ENCODE measurements around the gene MMD. TPM values are rescaled to one million over a fixed set of nuclear protein-coding genes. Genes with fewer than 3 reads are reported as not detected.
A peak's percentile ranks its signal among the peaks of the same experiment; 100 is the strongest.

Gene MMD
- total RNA-seq, 1 experiment from 2014 or later = 73.6 TPM

- no peak for DNase-seq
- Histone ChIP-seq H3K4me2 (ENCODE audit: low read depth, low read length, poor library complexity, severe bottlenecking) (no peak overlapping the region), H3K9me2 (replicated peaks; ENCODE audit: insufficient read depth, low read length) (no peaks in the 10 kb centered on the region), H3K4me1 (ENCODE audit: low read length) (peaks cover 38% of the 10 kb centered on the region), H3K27me3 (ENCODE audit: low read length) (no peaks in the 10 kb centered on the region), H2AFZ (ENCODE audit: low read length) (no peak overlapping the region), H3K36me3 (ENCODE audit: insufficient read depth, low read length) (no peaks in the 10 kb centered on the region), H3K4me3 (ENCODE audit: low read length) (no peak overlapping the region), H3K79me2 (ENCODE audit: low read length) (no peaks in the 10 kb centered on the region), H3K9ac (ENCODE audit: low read length) (no peak overlapping the region), H3K9me3 (ENCODE audit: low read length) (no peaks in the 10 kb centered on the region), H3K27ac (ENCODE audit: low read length) (no peak overlapping the region), H4K20me1 (ENCODE audit: insufficient read depth, low read depth, low read length) (no peaks in the 10 kb centered on the region)
These were observed 18.8 kb upstream of the MMD start for GRCh38 chr17:55440391-55440790.

DNA sequence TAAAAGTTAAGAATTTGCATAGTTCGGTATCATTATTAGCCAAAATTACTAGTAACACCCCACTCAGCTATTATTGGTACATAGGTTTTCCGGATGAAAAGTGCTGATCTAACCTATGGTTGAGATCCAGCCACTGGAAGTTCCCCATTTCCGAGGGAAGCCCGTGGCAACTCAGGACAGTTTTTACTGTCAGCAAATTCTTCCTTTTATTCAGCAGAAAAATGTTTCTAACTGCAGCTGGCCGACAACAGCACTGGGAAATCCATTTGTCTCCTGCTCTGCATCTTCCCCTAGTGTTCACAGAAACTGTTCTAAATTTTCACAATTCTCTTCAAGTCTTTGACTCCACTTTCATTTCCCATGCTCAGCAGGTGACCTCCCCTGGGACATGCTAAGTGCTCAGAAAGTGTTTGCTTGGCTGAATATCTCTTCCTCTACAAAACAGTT is 15.5 kb upstream of the MMD start:
- Histone ChIP-seq H2AFZ (ENCODE audit: low read length) (peak overlapping the region; percentile 16), H3K4me2 (ENCODE audit: low read depth, low read length, poor library complexity, severe bottlenecking) (peak overlapping the region; percentile 82), H3K9ac (ENCODE audit: low read length) (peak overlapping the region; percentile 62), H3K4me3 (ENCODE audit: low read length) (peak overlapping the region; percentile 64), H3K9me3 (ENCODE audit: low read length) (no peaks in the 10 kb centered on the region), H3K27ac (ENCODE audit: low read length) (peak overlapping the region; percentile 98), H3K9me2 (replicated peaks; ENCODE audit: insufficient read depth, low read length) (no peaks in the 10 kb centered on the region), H3K4me1 (ENCODE audit: low read length) (peaks cover 46% of the 10 kb centered on the region), H3K27me3 (ENCODE audit: low read length) (no peaks in the 10 kb centered on the region), H3K36me3 (ENCODE audit: insufficient read depth, low read length) (no peaks in the 10 kb centered on the region), H4K20me1 (ENCODE audit: insufficient read depth, low read depth, low read length) (no peaks in the 10 kb centered on the region), H3K79me2 (ENCODE audit: low read length) (no peaks in the 10 kb centered on the region)
- peak; percentile 95 for DNase-seq

- H3K4me3 ChIP-seq (ENCODE audit: low read length) = peak overlapping the region; percentile 64
- peak overlapping the region; percentile 82 for H3K4me2 ChIP-seq (ENCODE audit: low read depth, low read length, poor library complexity, severe bottlenecking)
- H4K20me1 ChIP-seq (ENCODE audit: insufficient read depth, low read depth, low read length) = no peaks in the 10 kb centered on the region
- H3K9ac ChIP-seq (ENCODE audit: low read length) = peak overlapping the region; percentile 62
- no peaks in the 10 kb centered on the region for H3K27me3 ChIP-seq (ENCODE audit: low read length)
- no peaks in the 10 kb centered on the region for H3K9me3 ChIP-seq (ENCODE audit: low read length)
- H3K27ac ChIP-seq (ENCODE audit: low read length) = peak overlapping the region; percentile 98
- H3K9me2 ChIP-seq (replicated peaks; ENCODE audit: insufficient read depth, low read length) = no peaks in the 10 kb centered on the region
- H2AFZ ChIP-seq (ENCODE audit: low read length) = peak overlapping the region; percentile 16
- peaks cover 46% of the 10 kb centered on the region for H3K4me1 ChIP-seq (ENCODE audit: low read length)
- H3K79me2 ChIP-seq (ENCODE audit: low read length) = no peaks in the 10 kb centered on the region
- no peaks in the 10 kb centered on the region for H3K36me3 ChIP-seq (ENCODE audit: insufficient read depth, low read length)
- DNase-seq = no peak
These were observed 14.9 kb upstream of the MMD start for GRCh38 chr17:55436224-55437158.

GRCh38 chr17:55435408-55435807 is 13.8 kb upstream of the MMD start:
- H3K4me2 ChIP-seq (ENCODE audit: low read depth, low read length, poor library complexity, severe bottlenecking) = no peak overlapping the region
- no peak overlapping the region for H2AFZ ChIP-seq (ENCODE audit: low read length)
- no peak for DNase-seq
- no peak overlapping the region for H3K4me3 ChIP-seq (ENCODE audit: low read length)
- H3K9me3 ChIP-seq (ENCODE audit: low read length) = no peaks in the 10 kb centered on the region
- no peaks in the 10 kb centered on the region for H3K9me2 ChIP-seq (replicated peaks; ENCODE audit: insufficient read depth, low read length)
- no peaks in the 10 kb centered on the region for H3K27me3 ChIP-seq (ENCODE audit: low read length)
- no peaks in the 10 kb centered on the region for H4K20me1 ChIP-seq (ENCODE audit: insufficient read depth, low read depth, low read length)
- H3K4me1 ChIP-seq (ENCODE audit: low read length) = peaks cover 54% of the 10 kb centered on the region
- H3K79me2 ChIP-seq (ENCODE audit: low read length) = no peaks in the 10 kb centered on the region
- no peak overlapping the region for H3K9ac ChIP-seq (ENCODE audit: low read length)
- H3K27ac ChIP-seq (ENCODE audit: low read length) = peak overlapping the region; percentile 40; the same call in 1 of the 2 replicates
- no peaks in the 10 kb centered on the region for H3K36me3 ChIP-seq (ENCODE audit: insufficient read depth, low read length)

DNA sequence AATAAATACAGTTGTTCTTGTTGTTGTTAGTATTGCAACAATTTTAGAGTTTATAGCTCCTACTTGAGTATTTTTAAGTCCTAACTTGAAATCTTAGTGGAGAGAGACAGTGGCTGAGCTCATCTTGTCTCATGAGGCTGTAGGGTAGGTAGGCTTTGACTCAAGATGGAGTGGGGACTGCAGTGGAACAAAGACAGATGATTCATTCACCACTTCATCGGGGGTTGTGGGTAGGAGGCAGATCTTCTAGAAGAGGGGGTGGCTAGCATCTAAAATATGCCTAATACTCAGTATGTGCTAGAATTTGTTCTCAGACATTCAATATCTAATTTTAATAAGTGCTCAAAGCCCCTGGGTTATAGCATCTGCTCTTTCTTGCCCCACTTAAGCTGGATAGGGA is 13.1 kb upstream of the MMD start:
- H3K79me2 ChIP-seq (ENCODE audit: low read length) = no peaks in the 10 kb centered on the region
- H3K27ac ChIP-seq (ENCODE audit: low read length) = no peak overlapping the region
- no peaks in the 10 kb centered on the region for H4K20me1 ChIP-seq (ENCODE audit: insufficient read depth, low read depth, low read length)
- H2AFZ ChIP-seq (ENCODE audit: low read length) = no peak overlapping the region
- no peak for DNase-seq
- H3K4me2 ChIP-seq (ENCODE audit: low read depth, low read length, poor library complexity, severe bottlenecking) = no peak overlapping the region
- no peaks in the 10 kb centered on the region for H3K9me2 ChIP-seq (replicated peaks; ENCODE audit: insufficient read depth, low read length)
- no peak overlapping the region for H3K9ac ChIP-seq (ENCODE audit: low read length)
- no peak overlapping the region for H3K4me3 ChIP-seq (ENCODE audit: low read length)
- no peaks in the 10 kb centered on the region for H3K9me3 ChIP-seq (ENCODE audit: low read length)
- H3K27me3 ChIP-seq (ENCODE audit: low read length) = no peaks in the 10 kb centered on the region
- peaks cover 55% of the 10 kb centered on the region for H3K4me1 ChIP-seq (ENCODE audit: low read length)
- H3K36me3 ChIP-seq (ENCODE audit: insufficient read depth, low read length) = no peaks in the 10 kb centered on the region

- Histone ChIP-seq H3K4me1 (ENCODE audit: low read length) (peaks cover 47% of the 10 kb centered on the region), H3K4me2 (ENCODE audit: low read depth, low read length, poor library complexity, severe bottlenecking) (no peak overlapping the region), H3K4me3 (ENCODE audit: low read length) (no peak overlapping the region), H4K20me1 (ENCODE audit: insufficient read depth, low read depth, low read length) (no peaks in the 10 kb centered on the region), H3K9ac (ENCODE audit: low read length) (no peak overlapping the region), H3K9me3 (ENCODE audit: low read length) (no peaks in the 10 kb centered on the region), H3K9me2 (replicated peaks; ENCODE audit: insufficient read depth, low read length) (no peaks in the 10 kb centered on the region), H2AFZ (ENCODE audit: low read length) (no peak overlapping the region), H3K27ac (ENCODE audit: low read length) (no peak overlapping the region), H3K27me3 (ENCODE audit: low read length) (no peaks in the 10 kb centered on the region), H3K79me2 (ENCODE audit: low read length) (no peaks in the 10 kb centered on the region), H3K36me3 (ENCODE audit: insufficient read depth, low read length) (no peaks in the 10 kb centered on the region)
- DNase-seq = no peak
These were observed 12.2 kb upstream of the MMD start for GRCh38 chr17:55433629-55434422.

DNA sequence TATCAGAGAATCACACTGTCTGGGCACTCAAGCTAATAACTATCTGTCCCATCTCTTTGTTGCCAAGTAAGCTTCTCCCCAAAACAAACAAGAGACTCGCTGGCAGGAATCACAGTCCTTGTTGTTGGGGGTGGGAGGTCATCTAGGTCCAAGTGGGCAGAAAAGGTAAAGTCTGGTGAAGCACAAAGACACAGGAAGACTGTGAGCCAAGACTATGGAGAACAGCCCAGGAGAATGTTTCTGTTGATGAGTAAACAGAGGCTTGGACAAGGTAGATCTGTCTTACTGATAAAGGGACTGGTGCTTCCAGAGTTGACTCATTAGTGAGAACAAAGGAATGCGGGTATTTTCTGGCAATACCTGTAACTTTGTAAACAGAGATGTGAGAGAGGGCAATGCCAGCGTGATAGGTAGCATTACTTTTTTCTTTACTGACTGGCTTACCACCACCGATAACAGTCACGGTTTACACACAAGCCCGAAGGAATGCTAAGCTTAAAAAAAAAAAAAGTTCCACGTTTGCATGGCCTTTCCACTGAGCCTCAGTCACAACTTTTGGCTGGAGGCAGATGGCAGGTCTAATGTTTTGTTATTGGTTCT is 11.5 kb upstream of the MMD start:
- Histone ChIP-seq H3K9me2 (replicated peaks; ENCODE audit: insufficient read depth, low read length) (no peaks in the 10 kb centered on the region), H3K27ac (ENCODE audit: low read length) (no peak overlapping the region), H2AFZ (ENCODE audit: low read length) (no peak overlapping the region), H4K20me1 (ENCODE audit: insufficient read depth, low read depth, low read length) (no peaks in the 10 kb centered on the region), H3K36me3 (ENCODE audit: insufficient read depth, low read length) (no peaks in the 10 kb centered on the region), H3K4me2 (ENCODE audit: low read depth, low read length, poor library complexity, severe bottlenecking) (no peak overlapping the region), H3K9me3 (ENCODE audit: low read length) (no peaks in the 10 kb centered on the region), H3K79me2 (ENCODE audit: low read length) (no peaks in the 10 kb centered on the region), H3K9ac (ENCODE audit: low read length) (no peak overlapping the region), H3K27me3 (ENCODE audit: low read length) (no peaks in the 10 kb centered on the region), H3K4me3 (ENCODE audit: low read length) (no peak overlapping the region), H3K4me1 (ENCODE audit: low read length) (peaks cover 46% of the 10 kb centered on the region)
- DNase-seq = no peak

All from Karpas-422 (cell line).